GM21423 (cell line): ENCODE data around the gene WLS.
"Not testable (repeated sequence)": the region's sequence is repeated elsewhere in the genome, so short reads cannot be mapped to it uniquely, and the experiment has no call there.

Experiments
- ATAC-seq: cut with Tn5 transposase; IDR thresholded peaks from one replicate; pipeline ENCODE4 v1.9.1; 2021; ENCODE audit warnings: mild to moderate bottlenecking, moderate library complexity; ENCODE audit not compliant: unreplicated experiment

The WLS gene

DNA sequence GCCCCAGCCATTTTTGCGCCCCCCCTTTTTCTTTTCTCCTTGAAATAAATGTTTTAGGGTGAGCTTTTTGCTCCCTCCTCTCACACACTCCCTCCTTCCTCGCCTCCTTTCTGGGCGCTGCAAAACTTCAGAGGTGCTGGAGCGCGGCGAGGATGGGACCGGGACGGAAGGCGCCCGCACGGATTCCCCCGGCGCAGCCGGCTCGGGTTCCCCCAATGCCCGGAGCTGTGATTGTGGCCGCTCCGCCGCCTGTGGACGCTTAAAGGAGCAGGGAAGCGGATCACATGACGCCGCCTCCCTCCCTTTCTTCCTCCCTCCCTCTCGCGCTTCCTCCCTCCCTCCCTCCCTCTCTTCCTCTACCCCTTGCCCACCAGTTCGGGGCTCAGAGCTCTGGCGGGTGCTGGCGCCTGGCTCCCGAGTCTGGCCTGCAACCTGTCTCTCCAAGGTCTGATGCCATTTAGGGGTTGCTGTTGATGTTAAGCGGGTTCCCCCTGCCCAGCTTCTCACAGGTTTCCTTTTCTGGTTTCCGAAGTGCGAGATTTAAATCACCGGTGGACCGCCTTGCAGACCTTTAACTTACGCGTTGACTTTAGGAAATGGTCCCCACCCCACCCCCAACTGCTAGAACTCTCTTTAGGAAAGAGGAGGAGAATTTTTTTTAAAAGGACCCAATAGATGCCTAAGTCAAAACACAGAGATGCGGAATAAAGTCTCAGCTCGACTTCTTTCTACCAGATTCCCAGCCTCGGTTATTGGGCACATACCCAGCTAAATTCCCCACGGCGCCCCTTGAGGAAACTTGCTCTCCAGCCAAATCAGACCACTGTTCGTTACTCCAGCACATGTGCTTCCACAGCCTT, at the start of gene WLS:
Gene WLS (minus strand): TSS at position 235 of the 860 bp plus-strand sequence. CDS start 224 bp downstream, at position 11.
- ATAC-seq: no peak

DNA sequence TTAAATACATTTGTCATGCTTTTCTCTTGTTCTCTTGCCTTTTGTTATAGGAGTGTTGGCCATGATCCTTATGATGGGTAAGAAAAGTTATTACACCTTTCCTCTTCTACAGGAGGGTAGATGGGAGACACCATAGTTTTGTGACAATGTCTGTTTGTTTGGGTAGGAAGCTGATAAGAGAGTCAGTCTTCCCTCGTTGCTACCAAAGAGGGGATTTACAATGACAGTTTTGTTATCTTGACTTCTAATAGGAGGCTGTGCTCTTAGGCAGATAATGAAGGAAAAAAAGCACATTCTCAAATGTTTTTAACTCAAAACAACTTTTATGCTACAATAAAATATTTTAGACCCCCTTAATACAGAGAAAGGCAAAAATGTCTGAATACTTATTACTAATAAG, 48.0 kb upstream of the WLS start:
- ATAC-seq: no peak

DNA sequence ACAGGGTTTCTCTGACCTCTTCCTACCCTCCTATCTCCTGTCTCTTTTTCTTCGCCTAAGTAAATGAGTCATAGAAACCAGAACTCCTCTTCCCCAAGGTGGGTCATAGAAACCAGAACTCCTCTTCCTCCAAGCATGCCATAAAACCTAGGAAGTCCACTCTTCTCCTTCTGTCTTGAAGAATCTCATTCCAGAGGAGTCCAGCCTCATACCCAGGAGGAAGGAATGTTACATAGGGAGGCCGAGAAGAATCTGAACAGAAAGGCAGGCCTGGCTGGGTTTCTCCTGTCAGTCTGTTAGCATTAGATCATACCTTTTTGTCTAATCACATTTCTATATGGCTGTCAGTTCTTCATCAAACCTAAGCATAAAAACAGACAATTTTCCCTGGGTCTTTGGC, 47.5 kb upstream of the WLS start:
- no peak for ATAC-seq

DNA sequence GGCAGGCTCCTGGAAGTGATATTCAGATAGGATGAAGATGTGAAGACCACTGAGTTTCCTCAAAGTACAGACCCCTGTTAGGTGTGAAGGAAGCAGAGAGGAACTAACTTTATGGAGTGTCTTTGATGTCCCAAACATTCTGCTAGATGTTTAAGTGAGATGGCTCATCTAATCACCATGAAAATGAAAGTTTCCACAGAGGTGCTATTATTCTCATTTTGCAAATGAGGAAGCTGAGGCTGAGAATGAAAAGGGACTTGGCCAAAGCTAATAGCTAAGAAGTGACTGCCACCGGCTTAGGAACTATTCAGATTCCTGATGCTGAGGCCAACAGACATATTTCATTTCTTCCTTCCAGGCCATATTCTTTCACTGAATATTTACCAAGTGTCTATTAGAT, 45.9 kb upstream of the WLS start:
- no peak for ATAC-seq

DNA sequence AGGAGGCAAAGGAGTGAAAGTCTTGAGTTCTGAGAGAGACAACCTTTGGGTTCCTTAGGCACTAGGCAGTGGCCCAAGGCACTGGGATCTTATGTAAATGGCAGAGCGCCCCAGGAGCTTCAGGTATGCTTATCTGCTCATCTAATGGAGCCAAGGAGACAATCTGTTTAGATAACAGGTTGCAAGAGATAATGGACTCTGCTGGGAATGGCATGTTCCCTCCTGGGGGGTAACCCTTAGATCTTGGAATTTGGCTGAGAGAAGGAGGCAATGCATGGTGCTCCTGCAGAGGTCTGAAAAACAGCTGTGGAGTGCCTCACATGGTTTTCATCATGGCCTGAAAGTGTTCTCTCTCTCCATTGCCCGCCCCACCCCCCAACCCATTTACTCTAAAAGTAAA, 44.1 kb upstream of the WLS start:
- ATAC-seq: no peak

DNA sequence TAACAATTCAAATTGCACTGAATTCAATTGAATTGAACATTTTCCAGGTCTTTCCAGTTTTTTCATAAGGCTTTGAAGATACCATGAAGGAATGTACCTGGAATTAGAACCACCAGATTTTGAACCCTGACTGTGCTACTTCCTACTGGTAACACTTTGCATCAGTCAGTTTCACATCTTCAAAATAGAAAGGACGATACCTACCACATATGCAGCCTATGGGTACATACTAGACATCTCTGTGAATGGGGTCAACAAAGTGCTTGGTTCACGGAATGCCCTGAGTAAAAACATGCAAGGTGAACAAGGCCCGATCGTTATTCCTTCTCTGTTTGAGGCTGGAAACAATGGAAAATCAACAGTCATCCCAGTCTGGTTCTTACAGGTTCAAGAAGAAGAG, 41.2 kb upstream of the WLS start:
- ATAC-seq: no peak

DNA sequence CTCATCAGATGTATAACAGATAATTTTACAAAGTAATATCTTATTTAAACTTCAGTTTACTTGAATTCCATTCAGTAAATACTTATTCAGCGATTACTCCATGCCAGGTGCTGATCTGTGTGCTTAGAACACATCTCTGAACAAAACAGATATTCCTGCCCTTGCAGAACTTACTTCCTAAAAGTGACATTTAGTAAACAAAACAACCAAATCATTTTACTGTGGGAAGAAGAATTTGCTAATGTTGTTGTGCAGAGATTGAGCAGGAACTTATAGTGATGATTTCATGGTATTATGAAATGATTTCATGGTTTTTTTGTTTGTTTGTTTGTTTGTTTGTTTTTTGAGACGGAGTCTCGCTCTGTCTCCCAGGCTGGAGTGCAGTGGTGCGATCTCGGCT, 39.3 kb upstream of the WLS start:
- no peak for ATAC-seq

DNA sequence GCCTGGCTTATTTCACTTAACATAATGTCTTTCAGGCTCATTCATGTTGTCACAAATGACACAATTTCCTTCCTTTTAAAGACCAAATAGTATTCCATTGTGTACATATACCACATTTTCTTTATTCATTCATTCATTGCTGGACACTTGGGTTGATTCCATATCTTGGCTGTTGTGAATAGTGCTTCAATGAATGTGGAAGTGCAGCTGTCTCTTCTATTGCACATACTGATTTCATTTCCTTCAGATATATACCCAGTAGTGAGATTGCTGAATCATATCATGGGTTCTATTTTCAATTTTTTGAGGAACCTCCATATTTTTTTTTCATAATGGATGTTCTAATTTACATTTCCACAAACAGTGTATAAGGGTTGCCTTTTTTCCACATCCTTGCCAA, 38.6 kb upstream of the WLS start:
- no peak for ATAC-seq

DNA sequence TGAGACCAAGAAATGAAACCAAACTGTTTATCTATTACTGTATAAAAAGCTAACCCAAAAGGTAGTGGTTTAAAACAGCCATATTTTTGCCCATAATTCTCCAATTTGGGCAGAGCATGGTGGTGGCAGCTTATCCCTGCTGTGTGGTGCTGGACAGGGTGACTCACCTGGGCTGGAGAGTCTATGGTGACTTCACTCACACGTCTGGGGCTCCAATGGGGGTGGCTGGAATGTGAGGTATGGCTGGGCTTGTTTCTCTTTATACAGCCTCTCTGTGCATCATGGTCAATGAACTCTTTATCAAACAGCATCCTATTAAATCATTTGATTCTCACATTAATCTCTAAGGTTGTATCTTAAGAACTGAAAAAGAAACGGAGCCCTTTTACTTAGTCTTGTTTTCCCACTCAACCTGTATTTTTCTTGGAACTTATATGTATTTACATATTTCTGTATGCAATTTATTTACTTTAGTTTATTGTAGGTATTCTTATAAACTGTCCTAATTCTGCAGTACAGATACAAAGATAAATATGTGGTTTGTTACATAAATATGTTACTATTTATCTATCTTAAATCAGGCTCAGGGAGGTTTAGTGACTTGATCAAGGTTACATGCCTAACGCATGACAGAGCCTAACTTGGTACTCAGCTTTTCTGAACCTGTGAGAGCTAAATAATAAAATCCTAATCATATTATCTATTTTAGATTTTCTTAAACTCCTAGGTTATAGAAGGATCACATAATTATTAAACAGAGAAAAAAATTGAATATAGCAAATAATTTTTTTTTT, 37.5 kb upstream of the WLS start:
- ATAC-seq: no peak

DNA sequence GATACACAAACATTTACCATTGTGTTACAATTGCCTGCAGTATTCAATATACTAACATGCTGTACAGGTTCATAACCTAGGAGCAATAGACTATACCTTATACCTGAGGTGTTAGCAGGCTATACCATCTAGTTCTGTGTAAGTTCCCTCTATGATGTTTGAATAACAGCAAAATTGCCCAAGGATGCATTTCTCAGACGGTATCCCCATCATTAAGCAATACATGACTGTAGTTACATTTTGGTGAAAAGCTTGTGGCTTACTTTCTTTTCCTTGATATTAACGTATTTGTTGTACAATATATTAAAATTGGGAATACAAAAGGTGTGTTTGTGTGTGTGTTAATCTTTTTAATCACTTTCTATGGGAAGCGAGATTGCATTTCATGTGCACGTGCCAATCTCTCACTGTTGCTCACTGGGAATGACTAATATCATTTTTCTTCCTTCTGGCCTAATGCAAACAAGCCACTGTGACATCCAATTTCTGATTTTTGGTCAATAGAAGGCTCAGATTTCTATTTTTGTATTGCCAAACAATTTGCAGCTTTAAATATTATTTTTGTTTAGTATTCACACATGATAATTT, 36.7 kb upstream of the WLS start:
- no peak for ATAC-seq

DNA sequence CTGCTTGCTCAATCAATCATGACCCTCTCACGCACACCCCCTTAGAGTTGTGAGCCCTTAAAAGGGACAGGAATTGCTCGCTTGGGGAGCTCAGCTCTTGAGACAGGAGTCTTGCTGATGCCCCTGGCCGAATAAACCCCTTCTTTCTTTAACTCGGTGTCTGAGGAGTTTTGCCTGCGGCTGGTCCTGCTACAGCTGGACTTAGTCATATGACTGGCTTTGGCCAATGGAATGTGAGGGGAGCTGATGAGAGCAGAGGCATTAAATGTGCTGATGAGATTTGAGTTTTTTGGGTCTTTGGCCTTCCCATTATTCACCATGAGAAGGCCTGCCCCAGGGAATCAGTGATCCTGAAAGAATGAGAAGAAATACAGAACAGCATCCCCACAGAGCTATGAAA, 24.5 kb upstream of the WLS start:
- ATAC-seq: not testable (repeated sequence)

DNA sequence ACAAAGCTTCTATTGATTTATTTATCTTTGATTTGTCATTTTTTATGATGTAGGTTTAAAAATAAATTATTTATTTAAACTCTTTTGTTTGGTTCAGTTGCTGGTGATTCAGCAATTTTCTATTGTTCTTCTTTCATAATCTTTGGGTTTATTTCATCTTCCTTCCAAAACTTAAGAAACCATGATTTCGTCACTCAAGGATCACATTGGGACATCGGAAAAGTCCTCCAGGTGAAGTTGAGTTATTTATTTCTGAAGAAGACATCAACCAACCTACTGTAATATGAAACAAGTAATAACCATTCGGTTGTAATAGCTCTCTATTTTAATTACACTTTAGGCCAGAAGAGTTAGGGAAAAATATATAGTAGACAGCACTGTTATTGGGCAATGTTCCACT, 23.0 kb upstream of the WLS start:
- no peak for ATAC-seq

DNA sequence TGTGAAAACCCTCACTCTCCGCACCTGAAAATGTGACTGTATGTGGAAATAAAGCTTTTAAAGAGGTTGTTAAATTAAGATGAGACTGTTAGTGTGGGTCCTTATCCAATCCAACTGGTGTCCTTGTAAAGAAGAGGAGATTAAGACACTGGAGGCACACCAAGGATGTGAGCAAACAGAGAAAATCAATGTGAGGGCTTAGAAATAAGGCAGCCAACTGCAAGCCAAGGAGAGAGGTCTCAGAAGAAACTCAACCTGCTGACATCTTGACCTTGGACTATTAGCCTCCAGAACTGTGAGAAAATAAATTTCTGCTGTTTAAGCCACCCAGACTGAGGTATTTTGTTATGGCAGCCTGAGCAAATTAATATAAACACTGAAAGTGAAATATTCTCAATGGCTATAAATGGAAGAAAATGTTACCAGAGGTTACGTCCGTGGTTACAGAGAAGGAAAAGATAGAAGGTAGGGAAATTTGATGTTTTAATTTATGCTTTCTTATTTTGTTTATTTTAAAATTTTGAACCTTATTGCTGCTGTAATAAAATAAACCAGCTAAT, 22.4 kb upstream of the WLS start:
- ATAC-seq: no peak

DNA sequence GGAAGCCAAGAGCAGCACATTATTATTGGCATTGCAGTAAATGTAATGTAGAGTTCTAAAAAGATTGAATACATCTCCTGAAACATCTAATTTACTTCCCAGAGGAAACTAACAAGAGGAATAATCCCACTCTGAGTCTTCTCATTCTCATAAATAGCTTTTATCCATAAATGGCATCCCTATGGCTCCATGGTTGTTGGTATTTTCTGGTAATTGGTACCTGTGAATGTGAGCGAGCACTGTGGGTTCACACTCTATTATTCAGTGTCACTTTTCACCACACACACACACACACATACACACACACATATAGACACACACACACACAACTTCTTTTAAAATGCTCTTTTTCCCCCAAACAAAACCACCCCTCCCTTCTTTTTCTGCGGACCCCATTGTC, 4.7 kb upstream of the WLS start:
- no peak for ATAC-seq

DNA sequence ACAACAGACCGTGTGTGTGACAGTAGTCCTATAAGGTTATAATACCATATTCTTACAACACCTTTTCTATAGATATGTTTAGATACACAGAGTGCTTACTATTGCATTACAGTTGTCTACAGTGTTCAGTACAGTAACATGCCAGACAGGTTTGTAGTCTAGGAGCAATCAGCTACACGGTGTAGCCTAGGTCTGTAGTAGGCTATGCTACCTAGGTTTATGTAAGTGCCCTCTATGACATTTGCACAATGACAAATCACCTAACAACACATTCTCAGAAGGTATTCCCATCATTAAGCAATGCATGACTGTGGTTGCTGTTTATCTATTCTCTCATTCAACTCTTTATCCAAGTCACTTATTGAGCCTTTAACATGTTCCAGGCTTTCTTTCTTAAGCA, 1.8 kb upstream of the WLS start:
- no peak for ATAC-seq

DNA sequence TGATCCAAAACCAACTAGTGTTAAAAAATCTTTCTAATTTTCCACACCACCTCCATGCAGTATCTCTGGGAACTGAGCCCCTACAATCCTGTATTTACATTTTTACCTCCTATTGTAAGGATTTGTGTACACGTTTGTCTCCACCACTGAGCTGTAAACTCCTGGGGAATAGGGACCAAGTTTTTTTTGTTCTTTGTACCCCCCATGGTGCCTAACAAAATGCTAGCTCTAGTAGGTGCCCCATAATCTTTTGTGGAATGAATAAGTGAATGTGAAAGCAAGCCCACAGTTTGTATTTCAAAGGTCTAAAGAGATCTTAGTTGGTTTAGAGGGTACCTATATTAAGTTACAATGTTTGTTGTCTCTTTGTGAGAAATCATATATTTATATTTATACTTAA, 879 bp upstream of the WLS start:
- no peak for ATAC-seq

DNA sequence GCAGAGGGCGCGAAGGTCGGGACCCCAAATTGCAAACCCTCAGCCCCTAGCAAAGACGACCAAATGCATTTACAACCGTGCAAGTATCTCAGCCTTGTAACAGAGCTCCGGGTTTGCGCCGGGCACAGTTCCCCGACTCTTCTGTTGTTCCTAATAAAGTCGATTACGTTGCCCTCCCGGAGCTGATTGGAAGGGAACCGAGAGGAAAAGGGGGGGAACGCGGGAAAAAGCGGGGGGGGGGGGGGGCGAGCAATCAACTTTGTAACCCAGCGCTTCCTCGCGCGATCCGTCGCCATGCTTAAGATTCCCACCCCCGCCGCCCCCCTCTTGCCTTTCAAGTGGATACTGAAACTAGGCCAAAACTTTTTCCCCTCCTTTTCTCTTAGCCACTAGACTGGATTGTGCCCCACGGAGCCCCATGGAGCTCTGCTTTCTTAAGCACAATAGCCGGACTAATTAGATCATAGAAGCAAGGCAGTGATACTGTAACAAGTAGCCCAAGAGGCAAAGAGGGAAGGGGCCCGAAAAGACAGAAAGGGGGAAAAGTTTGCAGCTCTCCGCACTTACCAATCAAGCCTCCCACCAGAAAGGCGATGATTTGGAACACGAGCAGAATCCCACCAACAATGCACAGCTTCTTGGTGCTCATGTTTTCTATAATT, 565 bp downstream of the WLS start:
- no peak for ATAC-seq

DNA sequence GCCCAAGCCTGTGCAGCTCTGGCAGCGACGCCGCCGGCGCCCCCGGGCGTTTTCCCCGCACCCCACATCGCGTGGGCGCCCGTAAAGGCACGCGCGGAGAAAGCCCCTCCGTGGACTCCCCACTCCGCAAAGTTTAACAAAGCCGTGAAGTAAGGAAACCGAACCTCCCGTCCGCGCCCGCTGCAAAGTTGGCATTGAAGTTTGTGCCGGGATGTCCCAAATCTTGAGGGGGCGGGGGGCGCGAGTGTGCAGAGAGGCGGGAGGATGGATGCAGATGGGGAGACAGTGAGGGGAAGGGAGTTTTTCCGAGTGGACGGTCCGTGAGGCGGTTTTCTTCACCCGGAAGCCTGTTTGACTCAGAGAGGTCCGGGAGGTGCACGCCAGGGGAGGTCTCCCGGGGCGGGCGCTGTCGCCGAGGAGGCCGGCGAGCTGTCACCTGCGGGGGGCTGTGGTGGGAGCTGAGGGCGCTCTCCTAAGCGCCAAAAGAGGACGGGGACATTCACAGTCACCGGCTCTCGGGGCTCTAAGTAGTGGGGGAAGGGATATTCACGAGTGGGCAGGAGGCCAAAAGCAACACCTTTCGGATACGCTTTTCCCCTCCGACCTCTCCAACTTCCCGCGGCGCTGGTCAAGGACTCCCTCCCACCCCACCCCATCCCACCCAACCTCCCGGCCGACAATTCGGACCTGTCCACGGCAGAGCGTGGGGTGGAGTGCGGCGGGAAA, 1.3 kb downstream of the WLS start:
- ATAC-seq: no peak

DNA sequence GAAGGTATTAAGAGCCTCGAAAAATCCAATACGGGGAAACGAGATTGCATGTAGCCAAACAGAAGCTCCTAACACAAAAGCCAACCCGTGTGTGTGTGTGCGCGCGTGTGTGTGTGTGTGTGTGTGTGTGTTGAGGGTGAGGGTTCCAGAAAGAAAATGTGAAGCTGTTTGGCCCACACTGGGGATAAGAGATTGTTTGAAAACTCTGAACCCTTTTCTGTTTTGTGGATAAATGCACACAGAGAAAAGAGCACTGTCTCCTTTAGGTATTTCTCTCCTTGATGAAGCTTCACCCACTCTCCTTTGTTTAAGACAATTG, 1.9 kb downstream of the WLS start:
- no peak for ATAC-seq

DNA sequence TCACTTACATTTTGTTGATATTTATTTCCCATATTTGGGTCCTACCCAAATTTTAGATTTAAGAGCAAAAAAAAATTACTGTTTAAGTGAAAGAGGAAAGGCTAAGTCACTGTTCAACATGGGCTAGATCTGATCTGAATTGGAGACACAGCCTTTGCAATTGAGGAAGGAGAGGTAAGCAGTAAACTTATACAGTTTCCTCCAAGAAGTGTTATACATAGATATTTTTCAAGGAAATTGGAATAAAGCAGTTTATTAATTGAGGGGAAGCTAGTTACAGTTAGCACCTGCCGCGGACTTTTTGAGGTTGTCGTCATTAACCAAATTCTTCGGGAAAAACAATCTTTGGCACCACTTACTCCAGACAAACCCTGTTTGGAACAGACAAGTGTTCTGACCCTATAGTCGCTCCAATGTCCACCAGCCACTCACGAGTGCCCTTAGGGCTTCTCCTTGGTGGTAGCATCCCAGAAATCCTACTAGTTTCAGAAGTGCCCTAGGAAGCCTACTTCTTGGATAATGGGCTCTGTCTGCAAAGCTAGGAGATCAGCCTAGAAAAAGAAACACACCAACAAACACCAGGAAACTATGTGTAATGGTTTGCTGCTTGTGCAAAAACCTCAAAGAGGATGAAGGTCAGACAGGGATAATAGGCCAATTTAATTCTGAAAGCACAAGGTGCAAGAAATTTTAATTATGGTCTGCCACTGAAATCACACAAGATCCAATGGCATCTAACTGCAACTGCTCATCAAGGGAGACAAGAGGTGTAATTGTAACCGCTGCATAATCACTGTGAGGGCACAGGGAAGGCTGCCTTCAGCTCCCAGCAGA, 2.5 kb downstream of the WLS start:
- ATAC-seq: no peak
